D721Med (cell line): ENCODE data around the gene TMEM132C.

Experiments used
- DNase-seq: peaks from one replicate; pipeline ENCODE4 v3.0.0; 2011; ENCODE audit warnings: low spot score; ENCODE audit not compliant: insufficient read length
- FAIRE-seq: peaks from 2 replicates; lab custom pipeline; 2011; peaks lifted over from hg19 to GRCh38; lab: Jason Lieb, UNC
- CTCF ChIP-seq: IDR thresholded peaks from 2 replicates; pipeline ENCODE4 v1.5.1; 2012; ENCODE audit warnings: mild to moderate bottlenecking, control low read depth; ENCODE audit not compliant: insufficient read depth; ENCODE audit errors: missing control alignments

Gene TMEM132C

GRCh38 chr12:128543460-128543859, 276.5 kb downstream of the TMEM132C start:
- DNase-seq (no peak), FAIRE-seq (no peak)
- peak; percentile 23 for TF ChIP-seq CTCF

GRCh38 chr12:128543971-128544370, 277.0 kb downstream of the TMEM132C start:
- DNase-seq, result no peak
- FAIRE-seq, result no peak

GRCh38 chr12:128548949-128549348, 282.0 kb downstream of the TMEM132C start:
- FAIRE-seq, result no peak
- TF ChIP-seq CTCF, result no peak
- DNase-seq, result no peak

More at GRCh38 chr12:128543971-128544370, 277.0 kb downstream of the TMEM132C start:
- TF ChIP-seq CTCF, result no peak

GRCh38 chr12:128549601-128550218, 282.7 kb downstream of the TMEM132C start:
- DNase-seq (peak; percentile 52), FAIRE-seq (peak; percentile 61)
- no peak for TF ChIP-seq CTCF

GRCh38 chr12:128551266-128551665, 284.3 kb downstream of the TMEM132C start:
- DNase-seq, result no peak

GRCh38 chr12:128554546-128555304, 287.8 kb downstream of the TMEM132C start:
- FAIRE-seq (no peak), DNase-seq (no peak)
- TF ChIP-seq CTCF, result no peak

More at GRCh38 chr12:128551266-128551665, 284.3 kb downstream of the TMEM132C start:
- TF ChIP-seq CTCF, result no peak
- no peak for FAIRE-seq

- no peak for FAIRE-seq
- no peak for DNase-seq
- no peak for TF ChIP-seq CTCF
Observed at GRCh38 chr12:128557231-128557630, 290.3 kb downstream of the TMEM132C start.
